ENCODE results near the gene GFRA4. TPM values are rescaled to one million over a fixed set of nuclear protein-coding genes. Genes with fewer than 3 reads are reported as not detected.

The GFRA4 gene
- total RNA-seq, 1 donor from 2014 or later = not detected

GRCh38 chr20:3679749-3680700, 16.8 kb upstream of the GFRA4 start:
- no peaks in the 10 kb centered on the region for H3K9me3 ChIP-seq
- DNase-seq = no peak
- ATAC-seq = no peak
- TF ChIP-seq CTCF (IDR thresholded peaks at IDR 0.05) = no peak
- intact Hi-C loops (cut with DNase I) = loop anchor here (5.0 kb wide), 1 partner anchor 32 kb away; the partner anchor contains the start of gene SIGLEC1
- peak overlapping the region; percentile 17 for H3K27ac ChIP-seq
- H3K27me3 ChIP-seq = peaks cover 38% of the 10 kb centered on the region
- H3K4me3 ChIP-seq = peak overlapping the region; percentile 44
- H3K4me1 ChIP-seq = peaks cover 17% of the 10 kb centered on the region
- no peaks in the 10 kb centered on the region for H3K36me3 ChIP-seq

DNA sequence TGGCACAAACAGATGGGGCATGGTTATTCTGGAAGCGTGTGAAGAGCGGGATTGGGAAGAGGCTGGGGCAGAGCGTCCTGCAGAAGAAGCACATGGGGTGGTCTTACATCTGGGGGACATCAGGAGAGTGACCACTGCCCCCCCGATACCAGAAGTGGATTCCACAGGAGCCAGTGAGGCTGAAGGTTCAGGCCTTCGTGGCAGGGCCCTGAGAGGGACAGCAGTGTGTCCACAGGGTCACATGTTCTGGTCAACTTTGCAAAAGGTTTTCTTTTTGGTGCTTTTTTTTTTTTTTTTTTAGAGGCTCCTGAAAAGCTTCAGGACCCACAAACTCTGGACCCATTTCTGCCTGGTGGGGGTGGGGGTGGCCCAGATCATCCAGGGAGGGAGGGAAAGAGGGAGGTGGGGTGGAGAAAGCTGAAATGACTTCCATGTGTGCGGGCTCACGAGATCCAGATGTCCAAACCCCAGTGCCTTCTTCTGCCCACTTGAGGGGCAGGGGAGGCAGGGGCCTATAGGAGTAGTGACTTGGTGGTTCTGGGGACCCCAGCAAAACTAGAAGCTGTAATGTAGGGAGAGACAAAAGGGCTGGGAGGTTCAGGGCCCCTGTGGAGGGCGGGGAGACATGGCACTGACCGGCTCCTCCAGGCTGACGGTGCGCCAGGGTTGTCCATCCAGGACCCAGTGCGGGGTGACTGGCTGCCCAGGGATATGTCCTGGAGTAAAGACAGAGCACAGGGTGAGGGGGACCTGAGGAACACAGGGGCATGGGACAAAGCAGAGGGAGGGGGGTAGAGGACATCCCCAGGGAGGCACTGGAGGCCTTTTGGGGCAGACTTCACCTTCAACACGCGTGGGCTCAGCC, 15.9 kb upstream of the GFRA4 start:
- ATAC-seq = no peak
- H3K4me1 ChIP-seq = peaks cover 17% of the 10 kb centered on the region
- DNase-seq = no peak

GRCh38 chr20:3678198-3678597, 15.0 kb upstream of the GFRA4 start:
- no peak for TF ChIP-seq CTCF (IDR thresholded peaks at IDR 0.05)
- H3K9me3 ChIP-seq = no peaks in the 10 kb centered on the region
- H3K36me3 ChIP-seq = no peaks in the 10 kb centered on the region
- peaks cover 17% of the 10 kb centered on the region for H3K4me1 ChIP-seq
- intact Hi-C loops (cut with DNase I) = loop anchor here (5.0 kb wide), 1 partner anchor 34 kb away; the partner anchor contains the start of gene SIGLEC1
- DNase-seq = no peak
- H3K4me3 ChIP-seq = no peak overlapping the region
- ATAC-seq = no peak
- H3K27me3 ChIP-seq = peaks cover 52% of the 10 kb centered on the region
- H3K27ac ChIP-seq = no peak overlapping the region

More for the DNA sequence above, 15.9 kb upstream of the GFRA4 start:
- H3K4me3 ChIP-seq = no peak overlapping the region
- intact Hi-C loops (cut with DNase I) = loop anchor here (5.0 kb wide), 1 partner anchor 33 kb away; the partner anchor contains the start of gene SIGLEC1
- no peaks in the 10 kb centered on the region for H3K36me3 ChIP-seq
- no peaks in the 10 kb centered on the region for H3K9me3 ChIP-seq
- H3K27me3 ChIP-seq = peaks cover 44% of the 10 kb centered on the region
- TF ChIP-seq CTCF (IDR thresholded peaks at IDR 0.05) = no peak
- H3K27ac ChIP-seq = no peak overlapping the region

DNA sequence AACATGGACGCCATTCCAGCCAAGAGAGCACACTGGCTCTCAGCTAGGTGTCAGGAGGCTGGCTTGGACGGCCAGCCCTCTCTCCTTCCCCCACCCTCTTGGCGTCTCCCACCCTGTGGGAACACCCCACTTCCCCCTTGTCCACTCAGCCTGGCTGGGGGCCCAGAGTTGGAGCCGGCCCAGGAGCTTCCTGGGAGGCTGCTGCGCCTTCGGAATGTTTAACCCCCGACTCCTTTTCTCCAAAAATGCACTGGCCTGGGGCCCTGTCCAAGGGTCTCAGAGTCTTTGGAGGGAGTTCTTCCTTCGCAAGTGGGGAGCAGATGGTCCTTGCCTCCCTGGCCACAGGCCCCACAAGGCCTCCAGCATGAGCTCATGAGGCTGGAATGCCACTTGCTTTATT, 14.5 kb upstream of the GFRA4 start:
- H3K4me1 ChIP-seq = peaks cover 17% of the 10 kb centered on the region
- H3K36me3 ChIP-seq = no peaks in the 10 kb centered on the region
- ATAC-seq = no peak
- TF ChIP-seq CTCF (IDR thresholded peaks at IDR 0.05) = no peak
- intact Hi-C loops (cut with DNase I) = loop anchor here (5.0 kb wide), 1 partner anchor 35 kb away; the partner anchor contains the start of gene SIGLEC1
- no peak overlapping the region for H3K27ac ChIP-seq
- no peak for DNase-seq
- no peak overlapping the region for H3K4me3 ChIP-seq
- H3K27me3 ChIP-seq = peaks cover 52% of the 10 kb centered on the region
- no peaks in the 10 kb centered on the region for H3K9me3 ChIP-seq

Measured in upper lobe of right lung (tissue), 1 donor.